HG03066 (cell line): Measurements from ENCODE around the gene APLN.

Experiments used
- ATAC-seq: cut with Tn5 transposase; IDR thresholded peaks from one replicate; pipeline ENCODE4 v1.9.1; 2021; ENCODE audit warnings: low read depth; ENCODE audit not compliant: unreplicated experiment

APLN gene

GRCh38 chrX:129654652-129655546 is at the start of gene APLN:
Gene APLN, minus strand, starts transcription at chrX:129654956. Its CDS starts 326 bp downstream, at chrX:129654630.
- ATAC-seq, result peak; percentile 31

GRCh38 chrX:129704491-129704890 is 49.7 kb upstream of the APLN start:
- no peak for ATAC-seq

- ATAC-seq, result no peak
These were observed 46.9 kb upstream of the APLN start for GRCh38 chrX:129701624-129702069.

GRCh38 chrX:129700536-129700935 is 45.8 kb upstream of the APLN start:
- no peak for ATAC-seq

GRCh38 chrX:129698150-129698549 is 43.4 kb upstream of the APLN start:
- ATAC-seq, result no peak

- no peak for ATAC-seq
These were observed 42.6 kb upstream of the APLN start for GRCh38 chrX:129697204-129697829.

- no peak for ATAC-seq
These were observed 41.9 kb upstream of the APLN start for GRCh38 chrX:129696463-129697155.

GRCh38 chrX:129695937-129696336 is 41.2 kb upstream of the APLN start:
- ATAC-seq, result no peak

- no peak for ATAC-seq
These were observed 40.8 kb upstream of the APLN start for GRCh38 chrX:129695535-129695934.

GRCh38 chrX:129694805-129695204 is 40.0 kb upstream of the APLN start:
- no peak for ATAC-seq

- ATAC-seq, result no peak
These were observed 38.6 kb upstream of the APLN start for GRCh38 chrX:129693354-129693753.

- no peak for ATAC-seq
These were observed 35.7 kb upstream of the APLN start for GRCh38 chrX:129690435-129690834.

- ATAC-seq, result no peak
These were observed 35.0 kb upstream of the APLN start for GRCh38 chrX:129689796-129690195.

GRCh38 chrX:129688097-129688496 is 33.3 kb upstream of the APLN start:
- no peak for ATAC-seq

GRCh38 chrX:129686422-129686948 is 31.7 kb upstream of the APLN start:
- no peak for ATAC-seq

- ATAC-seq, result no peak
These were observed 28.2 kb upstream of the APLN start for GRCh38 chrX:129682979-129683378.

- no peak for ATAC-seq
These were observed 25.1 kb upstream of the APLN start for GRCh38 chrX:129679901-129680300.

GRCh38 chrX:129678614-129679195 is 23.9 kb upstream of the APLN start:
- ATAC-seq, result no peak

- ATAC-seq, result no peak
These were observed 12.7 kb upstream of the APLN start for GRCh38 chrX:129667412-129667811.

GRCh38 chrX:129665916-129666644 is 11.3 kb upstream of the APLN start:
- no peak for ATAC-seq
